GM23338 (cell line): Measurements from ENCODE around the gene PLD1. TPM values are rescaled to one million over a fixed set of nuclear protein-coding genes. Genes with fewer than 3 reads are reported as not detected.

Experiments used
- ATAC-seq: fragments of 200-7000 bp; cut with Tn5 transposase; 3 replicates; pipeline ENCODE4 v1.9.1; 2020
- DNase-seq: peaks from one replicate; pipeline ENCODE4 v3.0.0-alpha.2; 2015; ENCODE audit warnings: low spot score
- H2AFZ ChIP-seq: fragments of 200-600 bp; sonication (generic); 2 replicates; pipeline ENCODE4 v1.8.0; 2016; ENCODE audit warnings: antibody characterized with exemption, mild to moderate bottlenecking, moderate library complexity
- H3F3A ChIP-seq: fragments of 200-600 bp; sonication (generic); replicated peaks from 2 replicates; pipeline ENCODE4 v1.8.0; 2017; ENCODE audit warnings: antibody characterized with exemption, mixed run types, low read depth
- H3K27ac ChIP-seq: fragments of 200-600 bp; sonication (generic); 2 replicates; pipeline ENCODE4 v1.6.1; 2016; ENCODE audit warnings: low read depth
- H3K27me3 ChIP-seq: fragments of 200-600 bp; sonication (generic); 2 replicates; pipeline ENCODE4 v1.8.0; 2016; ENCODE audit warnings: mild to moderate bottlenecking, mixed run types, moderate library complexity; ENCODE audit not compliant: insufficient read depth
- H3K36me3 ChIP-seq: fragments of 200-600 bp; sonication (generic); 2 replicates; pipeline ENCODE4 v1.8.0; 2016; ENCODE audit warnings: mild to moderate bottlenecking; ENCODE audit not compliant: insufficient read depth
- H3K4me1 ChIP-seq: fragments of 200-600 bp; sonication (generic); 2 replicates; pipeline ENCODE4 v1.8.0; 2016; ENCODE audit warnings: mild to moderate bottlenecking, moderate library complexity; ENCODE audit not compliant: insufficient read depth
- H3K4me2 ChIP-seq: fragments of 200-600 bp; sonication (generic); 2 replicates; pipeline ENCODE4 v1.7.1; 2017; ENCODE audit warnings: mixed run types
- H3K4me3 ChIP-seq: fragments of 200-600 bp; sonication (generic); 2 replicates; pipeline ENCODE4 v1.6.1; 2016; ENCODE audit warnings: mixed run types
- H3K79me2 ChIP-seq: fragments of 200-600 bp; sonication (generic); replicated peaks from 2 replicates; pipeline ENCODE4 v1.8.0; 2017; ENCODE audit warnings: mild to moderate bottlenecking; ENCODE audit not compliant: insufficient read depth
- H3K9me2 ChIP-seq: fragments of 200-600 bp; sonication (generic); 2 replicates; pipeline ENCODE4 v1.8.0; 2017; ENCODE audit not compliant: insufficient read depth
- H4K20me1 ChIP-seq: fragments of 200-600 bp; sonication (generic); replicated peaks from 2 replicates; pipeline ENCODE4 v1.8.0; 2017; ENCODE audit warnings: mild to moderate bottlenecking; ENCODE audit not compliant: insufficient read depth
- H3K27ac Mint-ChIP-seq: 2 replicates; pipeline ENCODE4 v1.8.0; 2020; ENCODE audit warnings: inconsistent platforms, mild to moderate bottlenecking, moderate library complexity, mixed read lengths
- H3K27me3 Mint-ChIP-seq: 3 replicates; pipeline ENCODE4 v1.8.0; 2022; ENCODE audit warnings: low read depth, mild to moderate bottlenecking, moderate library complexity, mixed read lengths, inconsistent platforms; ENCODE audit not compliant: insufficient read depth, poor library complexity
- H3K36me3 Mint-ChIP-seq: 3 replicates; pipeline ENCODE4 v1.8.0; 2021; ENCODE audit warnings: low read depth, mild to moderate bottlenecking, inconsistent platforms, moderate library complexity, mixed read lengths
- H3K4me1 Mint-ChIP-seq: 3 replicates; pipeline ENCODE4 v1.8.0; 2020; ENCODE audit warnings: mild to moderate bottlenecking, inconsistent platforms, mixed read lengths
- H3K4me3 Mint-ChIP-seq: 3 replicates; pipeline ENCODE4 v1.8.0; 2021; ENCODE audit warnings: moderate library complexity, mild to moderate bottlenecking, inconsistent platforms, mixed read lengths
- H3K9me3 Mint-ChIP-seq: 3 replicates; pipeline ENCODE4 v1.8.0; 2020; ENCODE audit warnings: moderate library complexity, mild to moderate bottlenecking, inconsistent platforms, mixed read lengths
- CREB1 ChIP-seq: fragments of 250-450 bp; sonication (Bioruptor Pico); IDR thresholded peaks from 2 replicates; pipeline ENCODE4 v1.5.0; 2020; ENCODE audit warnings: low read depth, mild to moderate bottlenecking, moderate library complexity
- ETS1 ChIP-seq: IDR thresholded peaks from 2 replicates; pipeline ENCODE4 v1.6.1; 2016; ENCODE audit warnings: antibody characterized with exemption
- EZH2 ChIP-seq: fragments of 200-600 bp; sonication (generic); IDR thresholded peaks from one replicate; pipeline ENCODE4 v1.8.0; 2017; ENCODE audit warnings: antibody characterized with exemption, mild to moderate bottlenecking, low read depth; ENCODE audit not compliant: unreplicated experiment
- EZH2phosphoT487 ChIP-seq: fragments of 200-600 bp; sonication (generic); IDR thresholded peaks from one replicate; pipeline ENCODE4 v1.8.1; 2018; ENCODE audit warnings: antibody characterized with exemption; ENCODE audit not compliant: unreplicated experiment
- JUNB ChIP-seq: IDR thresholded peaks from one replicate; pipeline ENCODE4 v1.6.1; 2016; ENCODE audit warnings: antibody characterized with exemption; ENCODE audit not compliant: unreplicated experiment
- NANOG ChIP-seq: IDR thresholded peaks from 2 replicates; pipeline ENCODE4 v1.6.1; 2016; ENCODE audit warnings: antibody characterized with exemption, borderline replicate concordance
- STAT1 ChIP-seq: IDR thresholded peaks from one replicate; pipeline ENCODE4 v1.6.1; 2016; ENCODE audit warnings: antibody characterized with exemption; ENCODE audit not compliant: unreplicated experiment
- ZNF114 ChIP-seq: fragments of 250-450 bp; sonication (Bioruptor Pico); IDR thresholded peaks from 2 replicates; pipeline ENCODE4 v1.5.0; 2020; ENCODE audit warnings: mild to moderate bottlenecking, moderate library complexity
- ZNF331 ChIP-seq: fragments of 250-450 bp; sonication (Bioruptor Pico); IDR thresholded peaks from 2 replicates; pipeline ENCODE4 v1.5.0; 2020; ENCODE audit warnings: low read depth, mild to moderate bottlenecking, moderate library complexity
- ZNF462 ChIP-seq: fragments of 250-450 bp; sonication (Bioruptor Pico); IDR thresholded peaks from 2 replicates; pipeline ENCODE4 v1.5.0; 2020; ENCODE audit warnings: mild to moderate bottlenecking, moderate library complexity
- polyA plus RNA-seq: library from polyadenylated mRNA; unstranded; fragments of >200 nt; fragmentation: Nextera tagmentation; extraction: Ambion mirVana; gene quantifications from 2 replicates; pipeline ENCODE4 v1.2.1, GENCODE V29; 2016
- total RNA-seq: library from RNA; depleted of rRNA; stranded (reverse); fragments of >200 nt; shearing (Covaris generic); gene quantifications from 2 replicates; pipeline ENCODE4 v1.2.3, GENCODE V29; 2014
- TF ChIP-seq, protein P1 (sequence below), 2 experiments: fragments of 200-600 bp in 1 of 2; sonication (generic) in 1 of 2; conservative IDR thresholded peaks; 2 replicates each; pipeline versions ENCODE4 v1.5.1 to v1.6.1; 2016 to 2017; ENCODE audit warnings: antibody characterized with exemption in 2 of 2, low read depth in 2 of 2, mild to moderate bottlenecking in 2 of 2, moderate library complexity in 1 of 2

PLD1 gene
- total and polyA plus RNA-seq, 2 experiments from 2014 or later = 1.4 to 2.2 TPM

- H3K4me3 Mint-ChIP-seq = no peak overlapping the region
- no peaks in the 10 kb centered on the region for H3K27me3 ChIP-seq
- ATAC-seq (no peak), DNase-seq (no peak)
- no peak overlapping the region for H3K27ac ChIP-seq
- no peak overlapping the region for H2AFZ ChIP-seq
- H3K27ac Mint-ChIP-seq = no peak overlapping the region
- peaks cover 4% of the 10 kb centered on the region for H3K27me3 Mint-ChIP-seq
- H3K36me3 ChIP-seq = no peaks in the 10 kb centered on the region
- peaks cover 7% of the 10 kb centered on the region; the same call in 1 of the 2 replicates for H3K9me2 ChIP-seq
- no peaks in the 10 kb centered on the region for H3K9me3 Mint-ChIP-seq
- no peak overlapping the region for H3K4me2 ChIP-seq
- no peak overlapping the region for H3K4me3 ChIP-seq
- no peaks in the 10 kb centered on the region for H3F3A ChIP-seq
- H3K36me3 Mint-ChIP-seq = no peaks in the 10 kb centered on the region
- H3K4me1 ChIP-seq = peaks cover 14% of the 10 kb centered on the region
- TF ChIP-seq ZNF331 (CRISPR knock-in tag) (no peak), EZH2 (no peak), ETS1 (no peak), CREB1 (no peak), NANOG (no peak), JUNB (no peak), STAT1 (no peak), ZNF114 (CRISPR knock-in tag) (no peak), EZH2phosphoT487 (no peak)
- H3K79me2 ChIP-seq = no peaks in the 10 kb centered on the region
- peaks cover 27% of the 10 kb centered on the region for H3K4me1 Mint-ChIP-seq
- H4K20me1 ChIP-seq = no peaks in the 10 kb centered on the region
These were observed 11.6 kb upstream of the PLD1 start for GRCh38 chr3:171821778-171822358.

GRCh38 chr3:171821044-171821443, 10.8 kb upstream of the PLD1 start:
- H3F3A ChIP-seq = no peaks in the 10 kb centered on the region
- no peaks in the 10 kb centered on the region for H3K9me3 Mint-ChIP-seq
- H2AFZ ChIP-seq = no peak overlapping the region
- peaks cover 4% of the 10 kb centered on the region for H3K27me3 Mint-ChIP-seq
- no peaks in the 10 kb centered on the region for H3K36me3 Mint-ChIP-seq
- H3K27ac Mint-ChIP-seq = no peak overlapping the region
- no peak overlapping the region for H3K4me3 ChIP-seq
- peaks cover 7% of the 10 kb centered on the region; the same call in 1 of the 2 replicates for H3K9me2 ChIP-seq
- H4K20me1 ChIP-seq = no peaks in the 10 kb centered on the region
- H3K79me2 ChIP-seq = no peaks in the 10 kb centered on the region
- ATAC-seq = no peak
- TF ChIP-seq ZNF331 (CRISPR knock-in tag) (no peak), ZNF462 (CRISPR knock-in tag) (no peak), JUNB (no peak), ETS1 (no peak), EZH2phosphoT487 (no peak), EZH2 (no peak)
- TF ChIP-seq, protein P1, sequence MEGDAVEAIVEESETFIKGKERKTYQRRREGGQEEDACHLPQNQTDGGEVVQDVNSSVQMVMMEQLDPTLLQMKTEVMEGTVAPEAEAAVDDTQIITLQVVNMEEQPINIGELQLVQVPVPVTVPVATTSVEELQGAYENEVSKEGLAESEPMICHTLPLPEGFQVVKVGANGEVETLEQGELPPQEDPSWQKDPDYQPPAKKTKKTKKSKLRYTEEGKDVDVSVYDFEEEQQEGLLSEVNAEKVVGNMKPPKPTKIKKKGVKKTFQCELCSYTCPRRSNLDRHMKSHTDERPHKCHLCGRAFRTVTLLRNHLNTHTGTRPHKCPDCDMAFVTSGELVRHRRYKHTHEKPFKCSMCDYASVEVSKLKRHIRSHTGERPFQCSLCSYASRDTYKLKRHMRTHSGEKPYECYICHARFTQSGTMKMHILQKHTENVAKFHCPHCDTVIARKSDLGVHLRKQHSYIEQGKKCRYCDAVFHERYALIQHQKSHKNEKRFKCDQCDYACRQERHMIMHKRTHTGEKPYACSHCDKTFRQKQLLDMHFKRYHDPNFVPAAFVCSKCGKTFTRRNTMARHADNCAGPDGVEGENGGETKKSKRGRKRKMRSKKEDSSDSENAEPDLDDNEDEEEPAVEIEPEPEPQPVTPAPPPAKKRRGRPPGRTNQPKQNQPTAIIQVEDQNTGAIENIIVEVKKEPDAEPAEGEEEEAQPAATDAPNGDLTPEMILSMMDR (conservative IDR thresholded peaks at IDR 0.05; ENCODE audit: low read depth in 2 of 2) = no peak
- H3K4me1 ChIP-seq = peaks cover 14% of the 10 kb centered on the region
- H3K36me3 ChIP-seq = no peaks in the 10 kb centered on the region
- H3K4me3 Mint-ChIP-seq = no peak overlapping the region
- H3K27ac ChIP-seq = no peak overlapping the region
- no peaks in the 10 kb centered on the region for H3K27me3 ChIP-seq
- DNase-seq = no peak
- no peak overlapping the region for H3K4me2 ChIP-seq
- peaks cover 22% of the 10 kb centered on the region for H3K4me1 Mint-ChIP-seq
